GM18502 (cell line): ENCODE measurements around the gene MMP28.
"Not testable (repeated sequence)": the region's sequence is repeated elsewhere in the genome, so short reads cannot be mapped to it uniquely, and the experiment has no call there.

Source experiments
- ATAC-seq: cut with Tn5 transposase; IDR thresholded peaks from one replicate; pipeline ENCODE4 v1.9.1; 2021; ENCODE audit warnings: mild to moderate bottlenecking; ENCODE audit not compliant: unreplicated experiment, poor library complexity

MMP28 gene

DNA sequence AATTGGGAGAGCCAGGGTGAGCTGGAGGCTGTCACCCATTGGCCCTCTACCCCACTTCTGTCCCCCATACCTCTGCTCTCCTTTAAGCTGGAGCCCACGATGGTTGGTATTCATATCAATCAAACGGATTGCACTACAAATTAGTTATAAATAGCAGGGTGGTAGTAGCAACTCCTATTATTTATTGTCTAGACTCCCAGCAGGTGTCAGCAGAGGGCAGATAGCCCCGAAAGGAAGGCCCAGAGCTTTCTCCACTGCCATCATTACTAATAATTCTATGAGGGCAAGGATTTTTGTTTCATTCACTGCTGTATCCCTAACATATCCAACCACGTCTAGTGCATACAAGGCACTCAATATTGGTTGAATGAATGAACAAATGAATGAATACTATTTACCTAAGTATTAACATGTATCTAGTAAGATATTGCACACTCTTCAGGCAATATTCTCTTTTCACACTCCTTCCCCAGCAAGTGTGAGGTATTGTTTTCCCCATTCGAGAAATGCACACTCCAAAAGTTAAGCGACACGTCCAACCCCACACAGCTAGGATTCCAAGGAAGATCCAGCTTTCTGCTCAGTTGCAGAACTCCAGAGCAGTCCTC, 28.4 kb downstream of the MMP28 start:
- ATAC-seq, result no peak

DNA sequence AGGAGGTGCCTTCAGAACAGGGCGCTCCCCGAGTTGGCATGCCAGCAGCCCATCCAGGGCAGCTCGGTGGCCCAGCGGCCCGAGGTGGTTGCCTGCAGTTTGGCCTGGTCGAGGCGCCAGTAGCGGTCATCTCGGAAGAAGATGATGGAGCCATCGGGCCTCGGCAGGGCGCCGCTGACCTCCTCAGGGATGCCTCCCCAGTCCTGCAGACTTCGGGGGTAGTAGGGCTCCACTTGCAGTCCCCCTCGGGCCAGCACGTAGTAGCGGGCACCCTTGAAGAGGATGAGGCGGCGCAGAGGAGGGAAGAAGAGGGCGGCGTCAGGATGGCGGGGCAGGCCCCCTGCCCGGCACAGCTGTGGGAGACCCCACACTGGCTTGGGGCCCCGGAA, 29.0 kb downstream of the MMP28 start:
- ATAC-seq, result no peak

DNA sequence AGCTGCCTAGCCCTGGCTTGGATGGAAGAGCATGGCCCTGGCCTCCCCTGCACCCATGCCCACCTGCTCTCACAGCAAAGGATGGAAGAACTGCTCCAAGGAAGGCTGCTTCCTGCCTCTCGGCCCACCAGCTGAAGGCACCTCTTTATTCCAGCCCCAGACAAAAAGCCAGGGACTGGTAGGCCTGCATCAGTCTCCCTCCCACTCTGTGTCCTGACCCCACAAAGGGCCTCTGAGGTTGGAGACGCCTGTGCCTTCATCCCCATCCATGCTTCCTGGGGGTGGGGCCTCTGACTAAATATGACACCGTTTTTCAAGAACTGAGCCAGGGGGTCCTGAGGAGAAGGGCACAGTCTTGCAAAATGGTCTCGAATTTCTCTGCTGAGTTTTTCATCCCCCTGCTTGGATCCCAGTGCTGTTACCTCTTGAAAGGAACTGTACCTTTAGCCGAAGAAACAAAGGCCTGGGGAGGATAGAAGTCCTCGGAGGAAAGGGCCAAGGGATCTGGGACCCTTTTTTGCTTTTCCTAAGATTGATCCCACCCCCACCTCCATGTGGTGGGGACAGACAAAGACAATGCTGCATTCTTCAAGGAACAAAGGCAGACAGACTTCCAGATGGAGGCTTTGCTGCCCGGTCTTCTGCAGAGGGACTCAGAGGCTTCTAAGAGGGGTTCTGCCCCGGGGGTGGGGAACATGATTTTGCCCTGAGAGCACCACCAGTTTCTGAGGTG, 29.5 kb downstream of the MMP28 start:
- no peak for ATAC-seq

DNA sequence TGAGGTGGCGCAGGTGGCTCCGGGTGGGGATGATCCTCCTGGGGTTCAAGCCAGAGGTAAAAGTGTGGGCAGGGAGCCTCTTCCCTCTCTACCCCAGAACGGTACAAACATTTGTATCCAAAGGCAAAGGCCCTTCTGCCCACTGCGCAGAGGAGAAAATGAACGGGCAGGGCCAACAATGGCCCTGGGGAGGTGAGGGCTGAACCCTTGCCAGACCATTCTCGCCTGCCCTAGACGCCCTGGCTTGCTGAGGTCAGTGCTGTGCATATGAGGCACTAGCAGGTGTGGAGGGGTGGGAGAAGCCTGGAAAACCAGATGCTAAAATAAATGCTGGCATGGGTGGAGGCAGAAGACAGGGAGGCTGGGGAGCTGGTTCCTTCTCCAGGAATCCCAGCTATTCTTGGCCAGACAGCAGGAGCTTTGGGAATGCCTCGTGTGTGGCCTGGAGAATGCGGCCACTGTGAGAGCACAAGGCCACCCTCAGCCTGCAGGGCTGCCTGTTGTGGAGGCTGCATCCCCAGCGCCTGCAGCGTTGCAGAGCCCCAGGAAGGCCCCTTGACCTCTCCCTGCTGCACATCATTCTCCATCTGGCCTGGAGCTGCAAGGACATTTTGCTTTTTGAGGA, 30.2 kb downstream of the MMP28 start:
- no peak for ATAC-seq

DNA sequence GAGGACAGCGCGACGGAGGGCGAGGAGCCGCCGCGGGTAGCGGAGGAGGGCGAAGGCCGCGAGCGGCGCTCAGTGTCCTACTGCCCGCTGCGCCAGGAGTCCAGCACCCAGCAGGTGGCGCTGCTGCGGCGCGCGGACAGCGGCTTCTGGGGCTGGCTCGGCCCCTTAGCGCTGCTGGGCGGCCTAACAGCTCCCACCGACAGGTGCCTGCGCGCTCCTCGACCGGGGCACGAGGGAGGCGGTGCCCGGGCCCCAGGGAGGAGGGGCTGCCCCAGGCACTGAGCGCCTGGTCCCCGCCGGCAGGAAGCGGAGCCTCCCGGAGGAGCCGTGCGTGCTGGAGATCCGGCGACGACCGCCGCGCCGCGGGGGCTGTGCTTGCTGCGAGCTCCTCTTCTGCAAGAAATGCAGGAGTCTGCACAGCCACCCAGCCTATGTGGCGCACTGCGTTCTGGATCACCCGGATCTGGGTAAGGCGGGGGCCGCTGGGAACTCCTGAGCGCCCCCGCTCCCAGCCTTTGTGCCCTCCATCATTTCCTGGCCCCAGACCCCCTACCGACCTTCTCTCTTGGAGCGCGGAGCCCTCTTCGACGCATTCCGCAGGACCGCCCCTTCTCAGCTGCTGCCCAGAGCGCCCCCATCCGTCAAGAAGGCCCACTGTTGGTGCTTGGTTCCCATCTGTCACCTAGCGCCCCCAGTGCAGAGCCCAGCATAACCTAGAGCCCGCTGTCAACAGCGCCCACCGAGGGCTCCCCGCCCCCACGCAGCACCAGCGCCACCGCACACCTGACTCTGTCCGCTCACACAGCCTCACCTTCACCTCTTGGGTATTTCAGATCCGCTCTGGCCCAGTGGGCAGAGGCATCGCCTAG, 31.1 kb downstream of the MMP28 start:
- ATAC-seq, result peak; percentile 92

DNA sequence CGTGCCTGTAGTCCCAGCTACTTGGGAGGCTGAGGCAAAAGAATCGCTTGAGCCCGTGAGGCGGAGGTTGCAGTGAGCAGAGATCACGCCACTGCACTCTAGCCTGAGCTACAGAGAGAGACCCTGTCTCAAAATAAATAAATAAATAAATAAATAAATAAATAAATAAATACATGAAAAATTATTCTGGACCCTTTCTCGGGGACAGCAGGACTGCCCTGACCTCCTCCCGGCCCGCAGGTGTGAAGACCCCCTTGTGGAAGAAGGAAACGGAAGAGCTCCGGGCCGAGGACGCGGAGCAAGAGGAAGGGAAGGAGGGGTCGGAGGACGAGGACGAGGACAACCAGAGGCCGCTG, 31.7 kb downstream of the MMP28 start:
- no peak for ATAC-seq

DNA sequence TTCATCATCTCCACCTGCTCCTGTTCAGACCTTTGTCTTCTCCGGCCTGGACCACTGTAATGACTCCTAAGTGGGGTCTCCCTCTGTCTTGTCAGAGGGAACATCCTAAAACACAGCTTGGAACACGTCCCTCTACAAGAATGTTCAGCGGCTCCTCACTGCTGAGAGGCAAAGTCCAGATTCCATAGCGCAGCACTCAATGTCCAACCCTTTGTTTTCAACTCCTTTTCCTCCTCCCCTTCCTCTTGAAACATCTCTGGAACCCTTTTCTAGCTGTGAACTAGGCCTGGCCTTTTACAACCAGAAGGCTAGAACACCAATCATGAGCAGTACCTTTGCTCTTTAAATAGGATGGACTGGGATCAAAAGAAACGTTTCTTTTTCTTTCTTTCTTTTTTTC, 33.8 kb downstream of the MMP28 start:
- ATAC-seq, result no peak

DNA sequence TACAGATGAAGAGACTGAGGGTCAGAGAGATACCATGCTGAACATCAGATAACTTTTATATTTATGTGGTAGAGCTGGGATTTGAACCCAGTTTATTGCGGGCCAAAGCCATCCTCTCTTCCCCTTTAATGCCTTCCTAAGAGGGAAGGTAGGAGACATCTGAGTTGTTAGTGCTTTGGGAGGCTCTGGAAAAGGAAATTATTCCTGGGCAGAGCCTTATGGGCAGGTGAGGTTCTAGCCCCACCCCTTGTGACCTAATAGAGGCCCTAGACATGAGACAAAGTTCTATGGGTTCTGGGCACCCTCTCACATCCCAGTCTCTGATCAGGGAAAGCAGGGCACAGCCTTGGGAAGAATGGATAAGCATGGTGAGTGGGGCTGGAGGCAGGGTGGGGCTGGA, 34.9 kb downstream of the MMP28 start, which contains the start of gene C17orf50:
Gene C17orf50 (plus strand): TSS at position 301 of the 400 bp plus-strand sequence. CDS start 55 bp downstream, at position 356.
- no peak for ATAC-seq

DNA sequence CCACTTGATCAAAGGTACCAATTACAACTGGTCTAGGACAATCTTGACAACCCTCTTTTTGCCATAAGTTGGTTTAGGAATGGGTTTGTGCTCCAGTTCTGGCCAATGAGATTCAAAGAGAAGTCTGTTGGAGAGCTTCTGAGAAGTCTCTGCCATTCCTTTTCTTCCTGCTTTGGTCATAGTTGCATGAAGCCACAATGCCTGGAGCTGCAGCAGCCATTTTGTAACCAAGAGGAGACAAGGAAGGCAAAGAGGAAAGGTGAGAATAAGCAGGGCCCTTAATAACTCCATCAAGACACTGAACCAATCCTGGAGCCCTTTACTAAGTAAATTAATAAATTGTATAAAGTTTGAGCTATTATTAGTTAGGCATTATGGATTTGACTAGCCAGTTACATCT, 38.2 kb downstream of the MMP28 start:
- no peak for ATAC-seq

DNA sequence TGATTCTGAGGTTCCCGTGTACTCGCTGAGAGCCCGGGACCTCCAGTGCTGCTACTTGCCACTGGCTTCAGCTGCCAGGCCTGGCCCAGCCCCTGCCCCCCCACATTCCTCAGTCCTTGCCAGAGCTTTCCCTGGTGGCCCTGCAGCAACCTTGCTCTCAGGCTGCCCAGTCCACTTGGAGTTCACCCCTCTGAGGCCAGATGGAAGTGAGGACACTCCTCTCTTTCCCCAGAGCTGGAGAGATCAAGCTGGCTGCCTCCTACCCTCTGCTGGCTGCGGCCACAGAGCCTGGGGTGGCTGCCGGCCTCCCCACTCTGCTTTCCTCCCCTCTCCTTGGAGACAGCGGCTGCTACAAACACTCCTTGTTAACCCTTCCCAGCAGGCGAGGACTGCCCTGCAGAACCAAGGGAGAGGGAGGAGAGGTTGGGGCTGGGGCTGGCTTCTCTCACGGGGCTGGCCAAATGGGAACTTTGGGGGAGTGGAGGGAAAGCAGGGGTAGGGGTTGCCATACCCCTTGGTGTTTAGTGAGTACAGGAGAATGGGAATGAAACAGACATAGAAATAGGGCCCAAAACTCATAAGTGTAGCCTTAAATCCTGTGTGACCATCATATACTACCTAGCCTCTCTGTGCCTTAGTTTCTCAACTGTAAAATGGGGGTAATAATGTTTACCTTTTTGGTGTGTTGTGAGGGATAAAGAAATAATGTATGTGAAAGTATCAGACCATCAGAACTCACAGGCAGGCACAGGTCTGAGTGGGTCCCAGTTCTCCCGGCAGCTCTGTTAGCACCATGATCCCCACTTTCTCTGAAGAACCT, 42.3 kb downstream of the MMP28 start, which contains the start of gene GAS2L2:
Gene GAS2L2 (minus strand): TSS at position 295 of the 820 bp plus-strand sequence. CDS start 389 bp downstream, outside the sequence.
- no peak for ATAC-seq

DNA sequence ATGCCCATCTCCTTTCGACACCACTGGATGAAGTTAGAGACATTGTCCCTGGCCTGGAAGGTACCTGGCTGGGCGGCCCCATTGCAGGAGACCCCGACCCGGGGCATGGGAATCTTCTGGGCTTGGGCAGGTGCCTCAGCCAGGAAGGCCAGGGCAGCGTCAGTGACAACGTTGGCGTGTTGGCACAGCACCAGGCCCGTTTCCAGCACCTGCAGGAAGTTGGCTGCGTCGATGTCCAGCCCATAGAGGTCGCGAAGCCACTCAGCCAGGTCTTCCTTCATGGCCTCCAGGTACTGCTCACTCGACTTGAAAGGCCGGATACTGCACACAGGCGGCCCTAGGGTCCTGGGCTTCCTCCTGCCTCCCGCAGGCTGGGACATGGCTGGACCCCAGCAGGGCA, 43.0 kb downstream of the MMP28 start:
- no peak for ATAC-seq

DNA sequence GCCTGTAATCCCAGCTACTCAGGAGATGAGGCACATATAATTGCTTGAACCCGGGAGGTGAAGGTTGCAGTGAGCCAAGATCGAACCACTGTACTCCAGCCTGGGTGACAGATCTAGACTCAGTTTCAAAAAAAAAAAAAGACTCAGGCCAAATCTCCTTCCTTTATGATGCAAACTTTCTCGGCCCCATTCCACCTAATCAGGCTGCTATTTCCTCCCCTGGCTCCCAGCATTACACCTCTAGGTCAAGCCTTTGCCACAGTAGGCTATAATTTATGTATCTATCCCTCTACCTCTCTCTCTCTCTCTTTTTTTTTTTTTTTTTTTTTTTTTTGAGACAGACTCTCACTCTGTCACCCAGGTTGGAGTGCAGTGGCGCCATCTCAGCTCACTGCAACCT, 43.9 kb downstream of the MMP28 start:
- not testable (repeated sequence) for ATAC-seq

DNA sequence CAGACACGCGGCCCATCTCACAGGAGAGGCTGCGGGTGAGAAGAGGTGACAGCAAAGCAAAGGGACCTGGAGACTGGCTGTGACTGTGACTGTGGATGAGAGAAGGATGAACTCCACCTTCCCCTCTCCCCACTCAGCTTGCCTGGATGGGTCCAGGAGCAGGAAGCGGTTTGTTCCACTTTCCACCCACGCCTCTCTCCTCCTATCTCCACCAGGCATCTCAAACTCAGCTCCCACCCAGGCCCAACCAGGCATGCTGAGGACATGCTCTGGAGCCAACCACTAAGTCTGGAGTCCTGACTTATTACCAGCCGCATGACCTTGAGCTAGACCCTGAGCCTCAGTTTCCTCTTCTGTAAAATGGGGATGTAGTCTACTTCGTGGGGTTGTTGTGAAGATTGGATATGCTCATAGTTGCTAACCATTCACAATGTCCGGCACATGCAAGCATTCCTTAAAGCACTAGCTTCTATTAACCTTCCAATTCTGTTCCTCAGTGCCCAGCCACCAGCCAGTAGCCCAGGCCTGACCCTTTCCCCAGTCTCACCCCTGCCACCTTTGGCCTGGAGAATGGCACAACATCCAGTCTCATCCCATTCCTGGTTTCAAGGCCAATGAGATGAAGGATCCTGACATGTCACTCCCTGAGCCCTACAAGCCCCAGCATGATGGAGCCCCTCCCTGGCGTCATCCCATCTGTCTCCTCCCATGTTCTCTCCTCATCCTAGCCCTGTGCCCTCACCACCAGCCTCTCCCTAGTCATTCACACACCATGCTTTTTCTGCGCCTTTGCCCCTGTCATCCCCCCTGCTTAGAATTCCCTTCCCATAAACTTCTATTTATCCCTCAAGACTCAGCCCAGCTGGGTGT, 44.7 kb downstream of the MMP28 start:
- ATAC-seq, result no peak

DNA sequence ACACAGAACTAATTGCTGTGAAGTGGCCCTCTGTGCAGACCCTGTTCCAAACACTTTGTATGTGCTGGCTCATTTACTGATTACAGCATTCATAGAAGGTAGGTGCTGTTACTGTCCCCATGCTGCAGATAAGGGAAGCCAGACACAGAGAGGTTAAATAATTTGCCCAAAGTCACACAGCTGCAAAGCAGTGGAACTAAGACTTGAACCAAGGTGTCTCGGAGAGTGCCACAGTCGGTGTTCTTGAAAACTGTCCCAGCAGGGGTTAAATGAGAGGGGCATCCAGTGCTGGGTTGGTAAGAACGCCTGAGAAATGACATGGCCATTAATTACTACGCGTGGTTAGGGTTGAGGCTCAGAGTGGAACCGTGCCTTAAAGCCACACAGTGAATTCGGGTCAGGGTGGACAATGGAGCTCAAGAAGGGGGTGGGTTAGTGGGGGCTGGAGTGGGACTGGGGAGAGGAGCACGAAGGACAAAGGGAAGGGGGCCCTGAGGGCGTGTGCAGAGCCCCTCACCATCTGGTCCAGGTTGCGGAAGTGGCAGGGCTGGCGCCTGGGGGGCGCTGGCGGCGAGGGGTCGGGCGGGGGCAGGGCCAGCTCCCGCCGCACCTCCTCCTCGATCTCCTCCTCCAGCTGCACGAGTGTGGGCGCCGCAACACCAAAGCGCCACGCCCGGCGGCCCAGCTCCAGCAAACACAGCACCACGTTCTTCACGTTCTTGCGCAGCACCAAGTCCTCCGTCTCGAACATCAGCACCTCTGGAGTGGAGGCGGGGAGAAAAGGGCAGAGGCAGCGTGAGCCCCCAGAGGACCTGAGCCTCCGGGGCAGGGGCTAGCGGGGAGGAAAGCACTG, 45.7 kb downstream of the MMP28 start:
- no peak for ATAC-seq

DNA sequence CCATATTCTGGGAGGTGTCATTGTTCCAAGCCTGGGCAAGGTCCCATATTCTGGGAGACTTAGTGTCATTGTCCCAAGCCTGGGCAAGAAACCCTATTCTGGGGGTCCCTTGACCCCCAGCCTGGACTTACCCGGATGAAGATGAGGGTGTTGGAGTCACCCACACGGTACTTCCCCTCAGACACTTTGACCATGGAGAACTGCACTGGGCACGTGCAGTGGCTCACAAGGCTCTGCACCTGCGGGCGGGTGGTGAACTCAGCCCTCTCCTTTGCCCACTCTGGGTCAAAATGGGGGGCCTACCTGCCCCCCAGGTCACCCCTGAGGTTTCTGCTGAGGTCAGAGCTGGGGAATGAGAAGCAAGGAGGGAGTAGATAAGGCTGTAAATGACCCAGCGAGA, 46.5 kb downstream of the MMP28 start:
- ATAC-seq, result no peak

DNA sequence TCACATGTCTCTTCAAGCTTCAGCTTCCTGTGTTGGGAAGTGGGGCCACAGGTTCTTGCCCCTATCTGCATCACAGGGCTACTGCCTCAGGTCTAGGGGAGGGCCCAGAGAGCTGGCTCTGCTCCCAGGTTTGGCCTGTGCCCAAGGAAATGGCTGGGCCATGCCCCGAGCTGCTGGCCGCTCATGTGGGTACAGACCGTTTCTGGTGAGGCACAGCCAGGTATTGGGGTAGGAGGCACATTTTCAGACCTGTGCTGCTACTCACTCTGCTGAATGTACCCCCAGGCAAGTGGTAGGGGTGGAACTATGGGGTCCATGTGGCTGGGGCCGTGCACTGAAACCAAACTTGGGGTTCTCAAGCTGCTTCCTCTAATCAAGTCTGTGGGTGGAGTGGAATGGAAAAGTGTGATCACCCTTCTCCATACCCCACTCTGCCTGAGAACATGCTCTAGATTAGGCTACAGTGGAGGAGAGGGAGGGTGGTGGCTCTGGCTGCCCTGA, 47.0 kb downstream of the MMP28 start:
- no peak for ATAC-seq

DNA sequence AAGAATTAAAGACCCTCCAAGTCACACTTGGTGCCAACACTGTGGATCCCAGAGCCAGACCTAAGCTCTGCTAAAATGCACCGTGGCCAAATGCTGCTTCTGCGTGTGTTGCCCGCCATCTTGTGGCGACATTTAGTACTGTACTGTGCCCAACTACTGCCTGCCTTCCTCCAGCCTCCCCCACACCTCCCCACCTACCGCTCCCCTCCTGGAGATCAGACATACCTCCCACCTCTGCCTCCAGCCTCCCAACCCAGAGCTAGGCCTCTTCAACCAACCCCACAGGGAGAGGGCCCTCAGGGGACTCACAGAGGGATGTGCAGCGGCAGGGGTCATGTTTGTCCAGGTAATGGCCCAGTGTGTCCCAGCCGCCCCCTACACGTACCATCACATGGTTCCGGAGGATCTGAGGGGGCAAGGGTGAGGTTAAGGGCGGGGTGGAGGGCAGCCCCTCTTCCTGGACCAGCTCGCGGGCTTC, 47.9 kb downstream of the MMP28 start:
- no peak for ATAC-seq
